HG02588 (cell line): Measurements from ENCODE around the gene KRTAP23-1.

ENCODE experiments used
- ATAC-seq: cut with Tn5 transposase; IDR thresholded peaks from one replicate; pipeline ENCODE4 v1.9.1; 2021; ENCODE audit warnings: mild to moderate bottlenecking, moderate library complexity; ENCODE audit not compliant: unreplicated experiment

Gene KRTAP23-1

GRCh38 chr21:30348506-30348905 lies at the start of gene KRTAP23-1:
Gene KRTAP23-1, minus strand, starts transcription at chr21:30348606. Its CDS starts 0 bp downstream, at chr21:30348606.
- ATAC-seq, result no peak

GRCh38 chr21:30395731-30396130 lies 47.3 kb upstream of the KRTAP23-1 start, which contains the start of gene KRTAP13-1:
Gene KRTAP13-1, plus strand, starts transcription at chr21:30396031. Its CDS starts 56 bp downstream, at chr21:30396087.
- ATAC-seq, result no peak

- ATAC-seq, result no peak
These were observed 43.2 kb upstream of the KRTAP23-1 start for GRCh38 chr21:30391492-30392025.

- no peak for ATAC-seq
These were observed 33.8 kb upstream of the KRTAP23-1 start for GRCh38 chr21:30382201-30382600.

- ATAC-seq, result no peak
These were observed 23.8 kb upstream of the KRTAP23-1 start, which contains the start of gene KRTAP13-2 for GRCh38 chr21:30372139-30372770. Gene KRTAP13-2, minus strand, starts transcription at chr21:30372271. Its CDS starts 58 bp downstream, at chr21:30372213.

GRCh38 chr21:30355906-30356305 lies 7.5 kb upstream of the KRTAP23-1 start:
- ATAC-seq, result no peak

GRCh38 chr21:30354308-30355005 lies 6.1 kb upstream of the KRTAP23-1 start:
- no peak for ATAC-seq

- no peak for ATAC-seq
These were observed 3.1 kb upstream of the KRTAP23-1 start for GRCh38 chr21:30351534-30351933.

- ATAC-seq, result no peak
These were observed 1.2 kb upstream of the KRTAP23-1 start for GRCh38 chr21:30349572-30349971.

- ATAC-seq, result no peak
These were observed 3.4 kb downstream of the KRTAP23-1 start for GRCh38 chr21:30345014-30345413.

GRCh38 chr21:30340714-30341573 lies 7.5 kb downstream of the KRTAP23-1 start:
- no peak for ATAC-seq

- no peak for ATAC-seq
These were observed 9.7 kb downstream of the KRTAP23-1 start for GRCh38 chr21:30338717-30339116.

GRCh38 chr21:30337772-30338171 lies 10.6 kb downstream of the KRTAP23-1 start:
- ATAC-seq, result no peak

- ATAC-seq, result no peak
These were observed 11.1 kb downstream of the KRTAP23-1 start, which contains the start of gene KRTAP27-1 for GRCh38 chr21:30337276-30337744. Gene KRTAP27-1, minus strand, starts transcription at chr21:30337694. Its CDS starts 26 bp downstream, at chr21:30337668.

GRCh38 chr21:30336596-30336995 lies 11.8 kb downstream of the KRTAP23-1 start:
- no peak for ATAC-seq

GRCh38 chr21:30333736-30334135 lies 14.7 kb downstream of the KRTAP23-1 start:
- ATAC-seq, result no peak

GRCh38 chr21:30332681-30333080 lies 15.7 kb downstream of the KRTAP23-1 start:
- ATAC-seq, result no peak

GRCh38 chr21:30329203-30329875 lies 19.1 kb downstream of the KRTAP23-1 start:
- no peak for ATAC-seq

- no peak for ATAC-seq
These were observed 22.0 kb downstream of the KRTAP23-1 start for GRCh38 chr21:30326390-30326789.

- no peak for ATAC-seq
These were observed 28.2 kb downstream of the KRTAP23-1 start, which contains the start of gene KRTAP26-1 for GRCh38 chr21:30320215-30320614. Gene KRTAP26-1, minus strand, starts transcription at chr21:30320315. Its CDS starts 280 bp downstream, at chr21:30320035.
